IPS-15b (cell line): ENCODE data around the gene PLIN1.
A peak's percentile ranks its signal among the peaks of the same experiment; 100 is the strongest.

ENCODE experiments used
- H3K27me3 ChIP-seq: one replicate; pipeline ENCODE4 v1.6.1; 2013; ENCODE audit warnings: low read length; ENCODE audit not compliant: control insufficient read depth, insufficient read depth
- H3K36me3 ChIP-seq: one replicate; pipeline ENCODE4 v1.6.1; 2013; ENCODE audit warnings: low read length; ENCODE audit not compliant: control insufficient read depth, insufficient read depth
- H3K4me1 ChIP-seq: one replicate; pipeline ENCODE4 v1.6.1; 2013; ENCODE audit warnings: mild to moderate bottlenecking, low read length; ENCODE audit not compliant: control insufficient read depth, insufficient read depth
- H3K4me3 ChIP-seq: one replicate; pipeline ENCODE4 v1.5.1; 2013; ENCODE audit warnings: low read depth, low read length
- H3K9ac ChIP-seq: one replicate; pipeline ENCODE4 v1.6.1; 2013; ENCODE audit warnings: low read depth, mild to moderate bottlenecking, low read length
- H3K9me3 ChIP-seq: one replicate; pipeline ENCODE4 v1.6.1; 2013; ENCODE audit warnings: mild to moderate bottlenecking, low read length; ENCODE audit not compliant: control insufficient read depth, insufficient read depth

PLIN1 gene

GRCh38 chr15:89671687-89672086 lies 7.5 kb downstream of the PLIN1 start:
- Histone ChIP-seq H3K27me3 (peaks cover 6% of the 10 kb centered on the region), H3K36me3 (no peaks in the 10 kb centered on the region), H3K9ac (no peak overlapping the region), H3K4me3 (no peak overlapping the region), H3K4me1 (no peaks in the 10 kb centered on the region), H3K9me3 (no peaks in the 10 kb centered on the region)

- H3K9me3 ChIP-seq: no peaks in the 10 kb centered on the region
Measured at GRCh38 chr15:89670971-89671560, 8.1 kb downstream of the PLIN1 start.

GRCh38 chr15:89669941-89670340 lies 9.2 kb downstream of the PLIN1 start:
- Histone ChIP-seq H3K4me1 (peaks cover 2% of the 10 kb centered on the region), H3K9ac (no peak overlapping the region), H3K36me3 (no peaks in the 10 kb centered on the region), H3K27me3 (peaks cover 9% of the 10 kb centered on the region), H3K9me3 (no peaks in the 10 kb centered on the region), H3K4me3 (no peak overlapping the region)

More at GRCh38 chr15:89670971-89671560, 8.1 kb downstream of the PLIN1 start:
- no peaks in the 10 kb centered on the region for H3K36me3 ChIP-seq
- H3K4me1 ChIP-seq: no peaks in the 10 kb centered on the region
- H3K27me3 ChIP-seq: peaks cover 6% of the 10 kb centered on the region
- H3K9ac ChIP-seq: no peak overlapping the region
- no peak overlapping the region for H3K4me3 ChIP-seq

DNA sequence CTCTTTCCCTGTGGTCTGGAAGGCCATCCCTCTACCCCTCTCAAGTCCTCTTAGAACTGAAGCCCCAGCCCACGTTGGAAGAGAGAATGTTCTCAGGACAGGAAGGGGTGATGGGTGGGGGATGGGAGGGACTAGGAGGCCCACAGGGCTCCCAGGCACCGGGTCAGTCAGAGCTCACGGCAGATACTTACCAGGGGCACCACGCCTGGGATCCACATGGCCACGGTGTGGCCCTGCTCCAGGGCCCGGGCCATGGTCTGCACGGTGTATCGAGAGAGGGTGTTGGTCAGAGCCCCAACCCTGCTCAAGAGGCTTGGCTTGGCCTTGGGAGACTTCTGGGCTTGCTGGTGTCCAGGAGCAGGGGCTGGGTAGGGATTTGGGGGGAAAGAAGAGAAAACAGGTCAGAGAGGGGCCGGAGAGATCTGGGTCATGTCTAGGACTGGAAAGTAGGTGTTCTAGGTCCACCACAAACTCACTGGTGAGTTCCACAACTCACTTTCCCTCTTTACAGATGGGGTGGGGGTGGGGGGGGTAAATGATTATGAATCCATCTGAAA lies 9.8 kb downstream of the PLIN1 start:
- peaks cover 15% of the 10 kb centered on the region for H3K27me3 ChIP-seq
- H3K9me3 ChIP-seq: no peaks in the 10 kb centered on the region
- H3K4me1 ChIP-seq: peaks cover 4% of the 10 kb centered on the region

GRCh38 chr15:89668171-89668570 lies 11.0 kb downstream of the PLIN1 start:
- Histone ChIP-seq H3K4me1 (peaks cover 4% of the 10 kb centered on the region), H3K9me3 (no peaks in the 10 kb centered on the region), H3K36me3 (no peaks in the 10 kb centered on the region), H3K27me3 (peaks cover 12% of the 10 kb centered on the region), H3K9ac (no peak overlapping the region), H3K4me3 (no peak overlapping the region)

More for the DNA sequence above, 9.8 kb downstream of the PLIN1 start:
- Histone ChIP-seq H3K4me3 (no peak overlapping the region), H3K9ac (no peak overlapping the region), H3K36me3 (no peaks in the 10 kb centered on the region)

DNA sequence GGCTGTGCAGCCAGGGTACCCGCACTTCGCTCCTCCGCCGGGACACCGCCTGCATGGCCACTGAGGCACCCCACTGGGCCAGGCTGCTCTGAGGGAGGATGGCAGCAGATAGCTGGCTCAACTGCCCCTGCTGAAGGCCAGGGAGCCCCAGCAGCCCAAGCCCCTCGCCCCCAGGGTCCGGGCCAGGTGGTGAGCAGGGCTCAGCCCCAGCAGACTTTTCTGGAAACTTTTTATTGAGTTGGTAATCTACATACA lies 11.5 kb downstream of the PLIN1 start:
- no peaks in the 10 kb centered on the region for H3K9me3 ChIP-seq
- no peak overlapping the region for H3K4me3 ChIP-seq
- H3K36me3 ChIP-seq: no peaks in the 10 kb centered on the region
- peaks cover 12% of the 10 kb centered on the region for H3K27me3 ChIP-seq
- H3K9ac ChIP-seq: no peak overlapping the region
- H3K4me1 ChIP-seq: peaks cover 4% of the 10 kb centered on the region

GRCh38 chr15:89666858-89667705 lies 12.1 kb downstream of the PLIN1 start:
- Histone ChIP-seq H3K36me3 (no peaks in the 10 kb centered on the region), H3K9ac (no peak overlapping the region), H3K4me1 (peaks cover 4% of the 10 kb centered on the region), H3K9me3 (no peaks in the 10 kb centered on the region), H3K27me3 (peaks cover 12% of the 10 kb centered on the region), H3K4me3 (no peak overlapping the region)

GRCh38 chr15:89666184-89666857 lies 12.8 kb downstream of the PLIN1 start:
- H3K4me3 ChIP-seq: peak overlapping the region; percentile 32

DNA sequence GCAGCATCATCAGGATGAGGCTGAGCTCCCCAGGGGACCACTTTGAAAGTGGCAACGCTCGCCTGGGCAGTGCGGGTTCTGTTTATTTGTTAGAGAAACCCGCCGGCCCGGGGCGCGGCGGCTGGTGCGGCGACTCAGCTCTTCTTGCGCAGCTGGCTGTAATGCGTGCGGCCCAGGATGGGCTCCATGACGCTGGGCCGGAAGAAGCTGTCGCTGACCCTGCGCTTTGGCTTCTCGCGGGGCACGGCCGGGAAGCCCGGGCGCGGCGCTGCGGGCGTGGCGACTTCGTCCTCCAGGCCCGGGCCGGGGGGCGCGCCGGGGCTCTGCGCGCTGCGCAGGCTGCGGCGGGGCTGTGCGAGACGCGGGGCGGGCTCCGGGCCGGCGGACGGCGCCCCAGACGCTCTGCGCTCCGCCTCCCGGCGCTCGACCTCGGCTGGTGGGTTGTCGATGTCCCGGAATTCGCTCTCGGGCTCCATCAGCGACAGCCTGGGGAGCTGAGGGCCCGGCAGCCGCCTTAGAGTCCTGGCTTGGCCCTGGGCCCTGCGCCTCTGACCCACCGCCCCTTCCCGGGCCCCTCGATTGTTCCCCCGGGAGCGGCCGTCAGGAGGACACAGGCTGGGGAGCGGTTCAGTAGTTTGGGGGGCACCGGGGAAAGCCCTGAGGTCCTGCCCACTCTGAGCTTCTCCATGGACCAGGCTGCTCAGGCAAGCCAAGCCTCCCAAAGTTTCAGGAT lies 13.6 kb downstream of the PLIN1 start:
- no peaks in the 10 kb centered on the region for H3K9me3 ChIP-seq
- H3K27me3 ChIP-seq: peaks cover 12% of the 10 kb centered on the region
- peaks cover 4% of the 10 kb centered on the region for H3K4me1 ChIP-seq
- no peak overlapping the region for H3K9ac ChIP-seq
- no peaks in the 10 kb centered on the region for H3K36me3 ChIP-seq
- H3K4me3 ChIP-seq: peak overlapping the region; percentile 32

More at GRCh38 chr15:89666184-89666857, 12.8 kb downstream of the PLIN1 start:
- Histone ChIP-seq H3K27me3 (peaks cover 12% of the 10 kb centered on the region), H3K4me1 (peaks cover 4% of the 10 kb centered on the region), H3K9ac (no peak overlapping the region), H3K36me3 (no peaks in the 10 kb centered on the region), H3K9me3 (no peaks in the 10 kb centered on the region)

- peaks cover 4% of the 10 kb centered on the region for H3K4me1 ChIP-seq
- H3K9ac ChIP-seq: no peak overlapping the region
- no peak overlapping the region for H3K4me3 ChIP-seq
- peaks cover 12% of the 10 kb centered on the region for H3K27me3 ChIP-seq
- no peaks in the 10 kb centered on the region for H3K36me3 ChIP-seq
- H3K9me3 ChIP-seq: no peaks in the 10 kb centered on the region
Measured at GRCh38 chr15:89664441-89665350, 14.5 kb downstream of the PLIN1 start.
